Peyer's patch (tissue), 4 donors: Measurements from ENCODE around the gene EGFL7.

Experiments used
- POLR2A ChIP-seq, 2 donors: fragments of 450-650 bp; IDR thresholded peaks; one replicate each; pipeline ENCODE4 v1.5.1; 2017; ENCODE audit warnings: antibody characterized with exemption in 2 of 2, mild to moderate bottlenecking in 2 of 2, moderate library complexity in 2 of 2
- TF ChIP-seq, protein P1 (sequence below), 6 experiments: fragments of 450-650 bp in 4 of 6; fragments of 200-600 bp in 2 of 6; sonication (generic) in 1 of 6; IDR thresholded peaks; one replicate each; pipeline ENCODE4 v1.5.1; 2017 to 2019; ENCODE audit warnings: antibody characterized with exemption in 6 of 6, mild to moderate bottlenecking in 3 of 6, moderate library complexity in 1 of 6

DNA sequence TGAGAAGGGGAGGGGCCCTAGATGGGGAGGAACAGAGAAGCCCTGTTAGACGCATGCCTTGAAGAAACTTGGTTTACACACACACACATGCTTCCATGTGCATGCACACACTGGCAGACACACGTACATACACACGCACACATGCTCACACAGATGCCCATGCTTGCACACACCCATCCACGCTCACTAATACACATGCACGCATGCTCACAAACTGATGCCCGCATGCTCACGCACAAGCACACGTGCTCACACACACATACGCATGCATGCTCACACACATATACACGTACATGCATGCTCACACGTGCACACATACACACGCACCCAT is 32.1 kb upstream of the EGFL7 start:
- no peak for TF ChIP-seq POLR2A (IDR thresholded peaks at IDR 0.05)
- TF ChIP-seq, protein P1, sequence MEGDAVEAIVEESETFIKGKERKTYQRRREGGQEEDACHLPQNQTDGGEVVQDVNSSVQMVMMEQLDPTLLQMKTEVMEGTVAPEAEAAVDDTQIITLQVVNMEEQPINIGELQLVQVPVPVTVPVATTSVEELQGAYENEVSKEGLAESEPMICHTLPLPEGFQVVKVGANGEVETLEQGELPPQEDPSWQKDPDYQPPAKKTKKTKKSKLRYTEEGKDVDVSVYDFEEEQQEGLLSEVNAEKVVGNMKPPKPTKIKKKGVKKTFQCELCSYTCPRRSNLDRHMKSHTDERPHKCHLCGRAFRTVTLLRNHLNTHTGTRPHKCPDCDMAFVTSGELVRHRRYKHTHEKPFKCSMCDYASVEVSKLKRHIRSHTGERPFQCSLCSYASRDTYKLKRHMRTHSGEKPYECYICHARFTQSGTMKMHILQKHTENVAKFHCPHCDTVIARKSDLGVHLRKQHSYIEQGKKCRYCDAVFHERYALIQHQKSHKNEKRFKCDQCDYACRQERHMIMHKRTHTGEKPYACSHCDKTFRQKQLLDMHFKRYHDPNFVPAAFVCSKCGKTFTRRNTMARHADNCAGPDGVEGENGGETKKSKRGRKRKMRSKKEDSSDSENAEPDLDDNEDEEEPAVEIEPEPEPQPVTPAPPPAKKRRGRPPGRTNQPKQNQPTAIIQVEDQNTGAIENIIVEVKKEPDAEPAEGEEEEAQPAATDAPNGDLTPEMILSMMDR (IDR thresholded peaks at IDR 0.05): peak in 1 of 6 experiments; percentile 7
